ENCODE data around the gene FAM181A.

Gene FAM181A

DNA sequence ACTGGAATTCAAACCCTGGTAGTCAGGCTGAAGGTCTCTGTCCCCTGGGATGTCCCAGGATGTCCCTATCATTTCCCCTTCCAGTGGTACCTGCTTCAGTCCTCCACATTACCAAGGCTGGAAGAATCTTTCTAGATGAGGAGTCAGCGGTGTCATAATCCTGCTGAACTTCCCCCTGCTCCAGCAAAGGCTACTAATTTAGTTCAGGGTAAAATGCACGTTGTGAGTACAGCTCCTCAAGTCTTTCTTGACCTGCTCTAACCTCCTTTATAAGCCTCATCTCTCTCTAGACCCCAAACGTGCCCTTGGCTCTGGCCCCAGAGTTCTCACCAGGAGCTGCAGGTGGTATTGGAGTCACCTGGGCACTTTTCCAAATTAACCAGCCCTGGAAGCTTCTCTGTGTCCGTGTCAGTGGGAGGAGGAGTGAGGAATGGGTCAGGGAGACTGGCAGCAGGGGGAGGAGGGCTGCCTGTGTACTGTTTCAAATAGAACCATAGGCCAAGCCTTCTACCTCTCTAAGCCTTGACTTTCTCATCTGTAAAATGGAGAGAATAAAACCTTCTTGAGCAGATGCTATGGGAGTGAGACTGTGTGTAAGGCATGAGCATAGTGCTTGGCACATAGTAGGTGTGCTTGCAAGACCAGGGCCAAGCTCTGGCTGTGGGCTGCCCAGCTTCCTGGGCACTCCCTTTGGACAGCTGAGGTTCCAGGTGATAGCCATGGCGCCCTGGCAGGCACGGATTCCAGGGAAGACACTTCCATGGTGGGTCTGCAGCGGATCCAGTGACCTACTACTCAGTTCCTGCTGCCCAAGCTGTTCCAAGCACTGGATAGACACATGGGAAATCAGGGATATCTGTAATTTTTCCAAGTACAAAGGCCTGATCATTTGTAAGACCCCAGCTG is 24.7 kb downstream of the FAM181A start:
- TF ChIP-seq, protein P1, sequence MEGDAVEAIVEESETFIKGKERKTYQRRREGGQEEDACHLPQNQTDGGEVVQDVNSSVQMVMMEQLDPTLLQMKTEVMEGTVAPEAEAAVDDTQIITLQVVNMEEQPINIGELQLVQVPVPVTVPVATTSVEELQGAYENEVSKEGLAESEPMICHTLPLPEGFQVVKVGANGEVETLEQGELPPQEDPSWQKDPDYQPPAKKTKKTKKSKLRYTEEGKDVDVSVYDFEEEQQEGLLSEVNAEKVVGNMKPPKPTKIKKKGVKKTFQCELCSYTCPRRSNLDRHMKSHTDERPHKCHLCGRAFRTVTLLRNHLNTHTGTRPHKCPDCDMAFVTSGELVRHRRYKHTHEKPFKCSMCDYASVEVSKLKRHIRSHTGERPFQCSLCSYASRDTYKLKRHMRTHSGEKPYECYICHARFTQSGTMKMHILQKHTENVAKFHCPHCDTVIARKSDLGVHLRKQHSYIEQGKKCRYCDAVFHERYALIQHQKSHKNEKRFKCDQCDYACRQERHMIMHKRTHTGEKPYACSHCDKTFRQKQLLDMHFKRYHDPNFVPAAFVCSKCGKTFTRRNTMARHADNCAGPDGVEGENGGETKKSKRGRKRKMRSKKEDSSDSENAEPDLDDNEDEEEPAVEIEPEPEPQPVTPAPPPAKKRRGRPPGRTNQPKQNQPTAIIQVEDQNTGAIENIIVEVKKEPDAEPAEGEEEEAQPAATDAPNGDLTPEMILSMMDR (IDR thresholded peaks at IDR 0.05; ENCODE audit: low read depth, low read length) = no peak
- no peak for DNase-seq (ENCODE audit: extremely low read depth, low read depth)

DNA sequence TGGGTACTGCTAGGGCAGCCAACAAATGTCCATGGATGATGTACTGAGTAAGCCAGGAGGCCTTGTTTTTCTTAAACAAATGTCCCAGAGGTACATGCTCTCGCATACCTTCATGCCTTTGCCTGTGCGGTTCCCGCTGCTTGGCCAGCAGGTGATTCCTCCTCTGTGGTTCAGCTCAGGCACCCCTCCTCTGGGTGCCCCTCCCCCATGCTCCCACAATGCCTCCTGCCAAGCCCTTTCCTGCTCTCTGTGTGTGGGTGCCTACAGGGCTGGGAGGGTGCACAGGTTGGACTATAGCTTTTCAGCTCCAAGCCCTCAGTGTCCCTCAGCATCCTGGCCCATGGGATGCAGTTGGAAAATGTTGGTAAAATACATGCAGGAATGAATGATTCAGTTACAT is 25.7 kb downstream of the FAM181A start:
- DNase-seq (ENCODE audit: extremely low read depth, low read depth) = no peak
- TF ChIP-seq, protein P1 (IDR thresholded peaks at IDR 0.05; ENCODE audit: low read depth, low read length) = no peak

DNA sequence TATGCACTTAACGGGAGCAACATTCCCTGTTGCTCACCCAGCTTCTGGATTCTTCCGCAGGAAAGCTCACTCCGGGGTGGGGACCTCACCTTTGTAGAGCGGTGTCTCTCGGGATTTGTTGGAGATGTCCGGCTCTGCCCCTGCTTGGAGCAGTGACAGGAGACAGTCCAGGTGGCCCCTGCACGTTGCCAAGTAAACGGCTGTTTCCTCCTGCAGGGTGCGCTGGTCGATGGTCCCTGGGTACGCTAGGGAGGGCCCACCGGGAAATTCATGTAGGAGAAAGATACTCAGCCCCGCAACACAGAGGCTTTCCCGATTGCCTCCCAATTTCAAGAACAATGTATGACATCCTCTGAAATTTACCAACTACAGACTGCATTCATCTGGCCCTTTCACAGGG is 26.1 kb downstream of the FAM181A start:
- TF ChIP-seq, protein P1 (IDR thresholded peaks at IDR 0.05; ENCODE audit: low read depth, low read length) = no peak
- DNase-seq (ENCODE audit: extremely low read depth, low read depth) = no peak

DNA sequence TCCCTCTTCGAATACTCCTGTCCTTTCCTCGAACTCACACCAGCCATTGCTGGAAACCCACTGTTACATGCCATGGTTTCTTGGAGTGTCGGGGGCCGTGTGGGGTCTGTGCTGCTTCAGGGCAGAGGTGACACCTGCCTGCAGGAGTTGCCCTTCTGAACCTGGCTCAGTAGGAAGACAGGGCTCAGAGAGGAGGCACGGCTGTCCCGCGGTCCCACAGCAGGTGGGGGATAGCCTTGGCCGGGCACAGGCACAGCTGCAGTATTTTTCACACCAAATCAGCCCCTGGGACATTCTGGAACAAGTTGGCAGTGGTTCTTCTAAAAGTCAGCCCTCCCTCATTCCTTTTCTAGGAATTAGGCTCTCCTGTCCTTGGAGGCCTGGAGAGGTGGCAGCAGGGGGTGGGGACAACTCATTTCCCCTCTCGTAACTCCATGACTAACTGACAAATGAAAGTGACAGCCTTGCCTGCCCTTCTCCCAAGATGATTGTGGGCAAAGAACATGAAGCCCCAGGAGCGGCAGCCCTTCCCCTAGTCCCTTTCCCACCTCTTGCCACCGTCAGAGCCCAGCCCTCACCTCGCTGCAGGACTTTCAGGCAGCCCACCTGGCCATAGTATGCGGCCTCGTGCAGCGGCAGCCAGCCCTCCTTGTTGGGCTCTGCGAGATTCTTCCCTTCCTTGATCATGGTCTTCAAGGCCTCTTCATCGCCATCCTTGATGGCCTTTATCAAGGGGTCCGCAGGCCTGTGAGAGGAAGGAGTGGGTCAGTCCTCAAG is 26.8 kb downstream of the FAM181A start:
- TF ChIP-seq, protein P1 (IDR thresholded peaks at IDR 0.05; ENCODE audit: low read depth, low read length) = no peak

DNA sequence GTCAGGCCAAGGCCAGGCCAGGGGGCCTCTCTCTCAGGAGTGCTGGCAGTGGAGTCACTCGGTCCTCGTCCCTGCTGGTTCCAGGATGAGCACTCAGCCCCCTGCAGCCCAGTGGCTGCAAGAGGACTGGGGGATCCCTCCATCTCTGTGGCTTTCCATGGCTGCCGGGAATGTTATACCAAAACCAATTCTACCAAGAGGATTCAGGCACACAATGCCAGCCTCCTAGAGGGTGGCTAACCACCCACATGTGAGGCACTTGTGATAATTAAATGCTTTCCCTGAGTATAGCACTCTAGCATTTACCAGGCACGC is 27.3 kb downstream of the FAM181A start:
- no peak for DNase-seq (ENCODE audit: extremely low read depth, low read depth)
- TF ChIP-seq, protein P1 (IDR thresholded peaks at IDR 0.05; ENCODE audit: low read depth, low read length) = no peak

More for the DNA sequence above, 26.8 kb downstream of the FAM181A start:
- DNase-seq (ENCODE audit: extremely low read depth, low read depth) = no peak

DNA sequence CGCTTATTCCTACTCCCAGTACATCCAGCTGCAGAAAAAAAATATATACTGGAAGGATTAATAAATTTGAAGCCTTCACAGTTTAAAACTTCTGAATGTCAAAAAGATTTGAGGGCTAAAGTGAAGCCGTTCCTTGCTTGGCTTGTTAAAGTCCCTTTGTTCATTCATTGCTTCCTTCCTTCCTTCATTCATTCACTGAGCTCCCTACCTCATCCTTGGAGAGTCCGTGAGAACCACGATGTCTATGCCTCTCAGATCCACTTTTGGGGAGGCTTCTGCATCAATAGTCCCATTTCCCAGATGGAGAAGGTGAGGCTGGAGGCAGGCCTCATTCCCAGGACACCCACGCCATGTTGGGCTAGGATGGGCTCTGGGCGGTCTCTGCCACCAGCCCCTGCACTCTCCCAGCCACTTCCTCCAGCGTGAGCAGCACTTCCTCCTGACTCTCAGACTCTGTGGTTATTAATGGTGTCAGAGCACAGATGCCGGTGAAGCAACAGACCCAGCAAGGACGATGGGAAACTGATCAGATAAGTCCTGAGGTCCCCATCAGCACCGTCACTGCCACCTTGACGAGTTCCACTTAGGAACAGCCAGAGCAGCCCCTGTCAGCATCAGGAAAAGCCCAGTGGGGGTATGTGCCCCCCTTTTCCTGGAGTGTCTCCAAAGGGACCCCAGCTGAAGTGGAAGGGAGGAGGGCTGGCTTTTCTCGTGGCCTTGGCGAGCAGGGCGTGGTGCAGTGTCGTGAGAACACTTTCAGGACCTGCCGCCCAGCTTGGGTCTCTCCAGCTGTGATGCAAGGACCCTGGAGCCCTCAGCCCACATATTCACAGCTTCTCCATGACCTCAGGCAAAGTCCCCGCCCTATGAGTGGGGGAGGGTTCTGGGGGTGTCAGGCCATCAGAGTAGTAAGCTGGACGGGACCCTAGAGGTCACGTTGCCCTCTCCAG is 28.0 kb downstream of the FAM181A start:
- TF ChIP-seq, protein P1 (IDR thresholded peaks at IDR 0.05; ENCODE audit: low read depth, low read length) = no peak
- no peak for DNase-seq (ENCODE audit: extremely low read depth, low read depth)
